DMS153 treated with DMSO at 0.1 percent for 48 hours (cell line): Measurements from ENCODE around the gene TACC2.

Experiments used
- DNase-seq: peaks from one replicate; lab custom pipeline; 2025; ENCODE audit not compliant: unreplicated experiment; lab: John Stamatoyannopoulos, UW

Gene TACC2

DNA sequence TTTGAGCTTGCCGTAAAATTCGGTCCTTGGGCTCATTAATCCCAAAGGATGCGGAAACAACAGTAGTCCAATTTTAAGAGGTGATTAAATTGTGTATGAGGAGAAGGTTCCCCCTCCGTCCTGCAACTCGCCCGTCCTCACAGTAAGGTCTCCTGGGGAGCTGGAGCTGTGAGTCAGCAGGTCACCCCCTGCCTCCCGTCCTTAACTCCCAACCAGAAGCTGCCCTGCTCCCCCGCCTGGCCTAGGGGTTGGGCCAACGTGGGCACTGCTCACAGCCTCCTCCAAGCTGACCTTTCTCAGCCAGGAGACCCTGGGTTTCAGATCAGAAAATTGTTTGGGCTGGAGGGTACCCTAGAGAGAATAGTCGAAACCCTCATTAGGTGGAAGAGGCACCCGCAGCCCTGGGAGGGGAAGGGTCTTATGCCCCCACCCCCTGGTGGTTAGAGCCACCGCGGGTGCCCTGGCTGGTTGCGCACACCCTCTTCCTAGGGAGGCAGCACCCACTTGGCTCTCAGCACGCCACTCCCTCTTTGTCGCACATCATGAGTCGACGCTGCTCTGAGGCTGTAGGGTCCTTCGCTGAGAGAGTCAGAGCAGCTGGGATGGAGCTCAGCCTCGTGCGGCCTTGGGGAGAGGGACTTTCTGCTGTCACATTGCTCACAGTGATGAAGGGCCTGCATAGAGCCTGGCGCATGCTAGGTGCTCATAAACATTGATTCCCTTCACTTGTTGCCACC, 131.2 kb downstream of the TACC2 start:
- no peak for DNase-seq

DNA sequence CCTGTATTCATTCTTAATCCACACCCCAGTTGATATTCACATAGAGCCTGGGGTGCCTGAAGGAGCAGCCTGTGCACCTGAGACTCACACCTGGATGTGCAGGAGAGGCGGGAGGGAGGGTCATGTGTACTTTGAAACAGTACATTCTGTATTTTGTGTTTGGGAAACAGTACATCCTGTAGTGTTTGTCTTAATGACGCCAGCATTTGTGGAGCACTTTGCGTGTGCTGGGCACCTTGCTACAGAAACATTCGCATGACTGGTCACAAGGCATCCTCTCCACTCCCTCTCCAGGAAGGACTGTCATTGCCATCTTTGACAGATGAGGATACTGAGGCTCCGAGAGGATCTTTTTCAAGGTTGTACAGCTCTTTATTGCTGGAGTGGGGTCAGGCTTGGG, 132.1 kb downstream of the TACC2 start:
- peak; percentile 56 for DNase-seq

DNA sequence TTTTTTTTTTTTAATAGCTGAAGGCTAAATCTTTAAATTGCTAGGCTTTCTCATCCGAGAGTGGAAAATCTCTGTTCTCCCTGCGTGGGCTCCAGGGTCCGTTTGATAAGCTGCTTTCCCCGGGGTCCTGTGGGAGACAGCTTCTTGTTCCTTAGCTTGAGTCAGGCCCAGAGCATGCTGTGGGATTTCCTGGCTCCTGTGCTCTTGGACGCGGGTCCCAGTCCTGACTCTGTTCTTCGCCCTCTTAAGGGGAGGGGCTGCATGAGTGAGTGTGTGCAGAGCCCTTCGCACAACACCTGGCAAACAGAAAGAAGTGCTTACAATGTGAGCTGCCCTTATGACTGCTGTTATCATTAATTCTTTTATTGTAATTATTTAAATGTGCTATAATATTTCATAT, 133.5 kb downstream of the TACC2 start:
- no peak for DNase-seq

DNA sequence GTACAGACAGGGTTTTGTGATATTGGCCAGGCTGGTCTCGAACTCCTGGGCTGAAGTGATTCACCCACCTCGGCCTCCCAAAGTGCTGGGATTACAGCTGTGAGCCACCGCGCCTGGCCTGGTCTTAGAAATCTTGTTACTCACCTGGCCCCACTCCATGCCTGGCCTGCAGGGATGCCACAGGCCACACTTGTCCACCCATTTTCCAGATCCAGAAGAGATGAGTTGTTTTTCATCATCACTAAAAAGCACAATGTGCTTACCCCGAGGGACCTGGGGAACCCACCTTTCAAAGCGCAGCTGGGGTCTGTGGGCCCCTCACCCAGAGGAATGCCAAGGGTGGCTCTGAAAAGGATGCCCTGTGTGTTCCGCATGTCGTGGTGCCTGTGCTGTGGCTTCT, 134.2 kb downstream of the TACC2 start:
- DNase-seq: no peak

DNA sequence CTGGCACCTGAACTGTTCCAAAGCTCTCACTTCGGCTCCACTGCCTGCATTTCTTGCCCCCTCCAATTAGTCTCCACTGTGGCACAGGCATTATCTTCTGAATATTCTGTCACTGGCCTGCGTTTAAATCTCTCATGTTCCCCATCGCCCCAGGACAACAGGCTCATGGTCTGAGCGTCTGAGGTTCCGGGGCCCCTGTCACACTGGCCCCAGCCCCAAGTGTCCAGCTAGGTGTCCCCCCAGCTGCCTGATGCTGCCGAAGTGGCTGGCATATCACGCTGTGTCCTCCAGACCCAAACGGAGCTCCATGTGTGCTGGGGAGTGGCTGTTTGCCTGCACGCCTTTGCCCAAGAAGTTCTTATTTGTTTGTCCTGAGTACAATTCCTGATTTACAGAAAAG, 135.4 kb downstream of the TACC2 start:
- DNase-seq: no peak

DNA sequence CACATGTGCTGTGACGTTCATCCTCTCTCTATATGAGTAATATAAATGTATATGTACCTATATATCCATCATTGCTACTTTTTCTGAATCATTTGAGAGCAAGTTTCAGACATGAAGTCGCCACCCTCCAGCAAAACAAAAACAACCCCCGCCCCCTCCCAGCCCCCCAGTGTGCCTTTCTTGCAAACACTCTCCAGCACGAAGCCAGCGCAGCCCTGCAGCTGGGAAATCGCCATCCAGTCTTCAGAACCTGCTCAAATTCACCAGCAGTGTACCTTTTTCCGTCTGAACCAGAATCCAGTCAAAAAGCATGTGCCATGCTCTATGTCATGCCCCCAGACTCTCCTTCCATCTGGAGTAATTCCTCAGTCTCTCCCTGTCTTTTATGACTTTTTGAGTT, 135.8 kb downstream of the TACC2 start:
- DNase-seq: no peak

DNA sequence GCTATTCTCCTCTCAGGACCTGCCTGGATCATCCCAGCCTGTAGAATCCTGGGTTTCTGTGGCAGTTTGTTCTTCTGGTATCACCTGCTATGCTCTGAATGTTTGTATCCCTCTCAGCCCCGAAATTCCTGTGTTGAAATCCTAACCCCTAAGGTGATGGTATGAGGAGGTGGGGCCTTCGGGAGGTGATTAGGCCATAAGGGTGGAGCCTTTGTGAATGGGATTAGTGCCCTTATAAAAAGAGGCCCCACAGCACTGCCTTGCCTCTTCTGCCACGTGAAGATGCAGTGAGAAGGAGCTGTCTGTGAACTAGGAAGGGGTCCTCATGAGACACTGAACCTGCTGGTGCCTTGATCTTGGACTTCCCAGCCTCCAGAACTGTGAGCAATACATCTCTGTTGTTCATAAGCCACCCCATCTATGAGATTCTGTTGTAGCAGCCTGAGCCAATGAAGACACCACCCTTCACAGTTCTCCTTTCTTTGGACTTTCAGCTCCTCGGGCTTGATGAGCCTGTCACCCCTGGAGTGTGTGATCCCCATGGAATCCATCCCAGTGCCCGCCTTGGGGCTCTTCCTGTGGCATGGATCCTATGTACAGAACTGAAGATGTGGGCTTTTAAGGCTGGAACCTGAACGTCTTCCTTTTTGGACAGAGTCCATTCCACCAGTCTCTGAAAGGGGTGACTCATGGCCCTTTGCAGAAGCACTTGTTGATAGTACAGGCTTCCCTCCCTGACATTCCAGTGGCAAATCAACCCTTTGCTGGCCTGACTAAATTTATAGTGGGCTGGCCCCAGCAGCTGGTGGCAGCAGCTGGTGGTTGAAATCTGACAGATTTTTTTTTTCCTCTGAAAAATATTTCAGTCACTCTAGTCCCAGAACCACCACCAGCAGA, 138.0 kb downstream of the TACC2 start:
- DNase-seq: no peak

DNA sequence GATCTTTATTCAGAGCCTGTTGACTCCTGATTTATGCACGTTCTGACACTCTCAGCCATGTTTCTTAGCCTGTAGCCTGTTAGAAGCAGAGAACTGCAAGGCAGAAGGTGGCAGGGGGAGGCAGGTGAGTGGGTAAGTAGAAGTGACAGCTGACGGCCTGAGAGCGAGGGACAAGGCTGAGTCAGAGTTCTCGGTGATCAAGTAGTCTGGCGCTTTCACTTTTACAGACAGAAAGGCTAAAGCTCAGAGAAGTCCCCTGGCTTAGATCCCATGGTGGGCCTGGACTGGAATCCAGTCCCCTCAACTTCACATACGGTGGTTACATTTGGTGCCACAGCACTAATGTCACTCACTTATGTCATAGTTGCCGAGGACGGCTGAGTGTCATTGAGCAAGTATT, 139.0 kb downstream of the TACC2 start:
- DNase-seq: no peak

DNA sequence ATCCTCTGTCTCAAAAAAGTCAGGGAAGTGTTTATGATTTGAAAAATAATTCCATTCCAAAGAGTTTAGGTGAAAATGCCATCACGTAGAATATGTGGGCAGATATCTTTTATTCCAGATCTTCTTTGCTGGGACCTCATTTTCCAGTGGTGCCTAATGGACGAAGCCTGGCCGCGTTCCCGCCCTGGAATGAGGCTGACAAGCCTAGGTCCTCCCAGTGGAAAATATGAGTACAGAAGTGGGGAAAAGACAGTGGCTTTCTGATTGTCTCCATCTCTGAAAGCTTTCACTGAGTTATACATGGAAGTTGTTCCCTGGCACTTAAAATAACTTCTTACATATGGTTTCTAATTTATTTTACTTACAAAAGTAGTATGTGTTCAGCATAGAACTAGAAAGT, 139.4 kb downstream of the TACC2 start:
- no peak for DNase-seq

DNA sequence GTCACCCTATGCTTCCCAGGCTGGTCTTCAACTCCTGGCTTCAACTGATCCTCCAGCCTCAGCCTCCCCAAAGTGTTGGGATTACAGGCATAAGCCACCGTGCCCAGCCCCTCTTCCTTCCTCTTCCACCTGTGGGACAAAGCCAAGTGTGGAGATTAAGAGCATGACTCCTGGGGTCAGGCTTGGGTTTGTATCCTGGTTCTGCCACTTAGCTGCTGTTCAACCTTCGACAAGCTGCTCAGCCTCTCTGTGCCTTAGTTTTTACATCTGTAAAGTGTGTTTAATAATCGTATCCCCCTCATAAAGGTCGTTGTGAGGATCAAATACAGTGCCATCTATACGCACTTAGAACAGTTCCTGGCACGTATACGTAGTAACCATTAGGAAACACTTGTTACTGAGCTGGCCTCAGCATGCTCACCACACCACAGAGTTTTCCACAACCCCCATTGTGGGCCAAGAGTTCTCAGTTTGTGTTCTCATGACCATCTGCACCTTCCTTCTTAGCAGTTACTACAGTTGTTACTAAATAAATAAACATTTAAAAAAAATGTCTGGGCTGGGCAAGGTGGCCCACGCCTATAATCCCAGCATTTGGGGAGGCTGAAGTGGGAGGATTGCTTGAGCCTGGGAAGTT, 141.6 kb downstream of the TACC2 start:
- no peak for DNase-seq

DNA sequence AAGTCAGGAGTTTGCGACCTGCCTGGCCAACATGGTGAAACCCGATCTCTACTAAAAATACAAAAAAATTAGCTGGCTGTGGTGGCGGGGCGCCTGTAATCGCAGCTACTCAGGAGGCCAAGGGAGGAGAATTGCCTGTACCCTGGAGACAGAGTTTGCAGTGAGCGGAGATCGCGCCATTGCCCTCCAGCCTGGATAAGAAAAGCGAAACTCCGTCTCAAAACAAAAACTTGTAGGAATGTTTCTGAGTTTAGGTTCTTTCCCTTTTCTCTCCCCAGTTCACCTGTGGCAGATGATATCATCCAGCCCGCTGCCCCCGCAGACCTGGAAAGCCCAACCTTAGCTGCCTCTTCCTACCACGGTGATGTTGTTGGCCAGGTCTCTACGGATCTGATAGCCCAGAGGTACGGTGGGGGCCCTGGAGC, 143.4 kb downstream of the TACC2 start:
- DNase-seq: no peak

DNA sequence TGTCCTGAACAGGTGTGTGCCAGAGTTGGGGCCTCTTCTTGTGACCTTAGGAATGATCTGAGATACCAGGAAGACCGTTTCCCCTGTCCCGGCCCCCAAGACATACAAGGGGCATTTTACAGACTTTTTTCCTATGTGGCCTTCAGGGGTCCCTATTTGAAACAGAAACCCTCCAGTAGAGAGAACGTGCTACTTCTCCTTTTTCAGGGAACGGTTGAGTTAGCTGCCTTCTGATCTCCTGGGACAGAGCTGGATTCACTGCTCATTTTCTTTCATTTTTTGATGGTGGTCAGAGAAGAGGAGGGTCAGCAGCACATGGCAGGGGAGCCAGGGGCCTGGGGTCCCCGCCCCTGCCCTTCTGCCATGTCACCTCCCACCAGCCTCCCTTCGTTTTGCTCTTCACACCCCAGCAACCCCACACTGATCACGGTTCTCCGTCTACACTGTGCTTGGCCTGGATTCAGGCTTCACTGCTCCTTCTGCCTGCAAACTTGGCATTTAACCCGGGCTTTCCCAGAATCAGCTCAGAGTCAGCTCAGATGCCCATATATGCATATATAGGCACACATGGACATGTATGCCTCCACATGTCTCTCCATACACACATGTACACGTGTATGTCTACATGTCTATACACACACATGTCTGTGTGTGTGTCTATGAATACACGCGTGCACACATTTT, 144.1 kb downstream of the TACC2 start:
- DNase-seq: no peak

DNA sequence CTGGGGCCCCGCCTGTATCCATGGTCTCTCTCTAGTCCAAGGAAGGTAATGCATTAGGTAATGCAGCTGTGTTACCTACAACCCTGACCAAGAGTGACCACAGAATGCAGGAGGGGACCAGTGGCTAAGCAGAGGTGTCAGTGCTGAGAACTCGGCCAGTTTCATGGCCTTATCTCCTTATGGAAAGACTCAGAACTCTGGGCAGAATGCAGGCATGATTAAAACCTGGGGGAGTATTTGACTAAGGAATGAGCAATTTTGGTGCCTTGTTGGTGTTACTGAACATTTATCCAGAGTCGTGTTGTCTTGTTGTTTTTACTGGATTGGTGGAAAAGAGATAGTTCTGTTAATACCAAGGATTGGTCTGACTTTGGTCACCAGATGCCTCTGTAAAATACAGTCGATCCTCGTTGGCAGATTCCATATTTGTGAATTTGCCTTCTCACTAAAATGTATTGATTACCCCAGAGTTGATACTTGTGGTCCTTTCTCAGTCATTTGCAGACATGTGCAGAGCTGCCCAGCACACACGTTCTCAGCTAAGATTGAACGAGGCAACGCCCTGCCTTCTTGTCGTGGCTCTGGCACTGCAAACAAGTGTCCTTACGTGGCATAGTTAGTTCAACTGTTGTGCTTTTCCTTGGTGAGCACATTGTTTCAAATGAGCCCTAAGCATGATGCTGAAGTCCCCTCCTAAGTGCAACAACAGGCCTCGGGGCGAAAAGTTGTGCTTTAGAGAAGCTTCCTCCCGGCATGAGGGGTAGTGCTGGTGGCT, 146.5 kb downstream of the TACC2 start:
- no peak for DNase-seq

DNA sequence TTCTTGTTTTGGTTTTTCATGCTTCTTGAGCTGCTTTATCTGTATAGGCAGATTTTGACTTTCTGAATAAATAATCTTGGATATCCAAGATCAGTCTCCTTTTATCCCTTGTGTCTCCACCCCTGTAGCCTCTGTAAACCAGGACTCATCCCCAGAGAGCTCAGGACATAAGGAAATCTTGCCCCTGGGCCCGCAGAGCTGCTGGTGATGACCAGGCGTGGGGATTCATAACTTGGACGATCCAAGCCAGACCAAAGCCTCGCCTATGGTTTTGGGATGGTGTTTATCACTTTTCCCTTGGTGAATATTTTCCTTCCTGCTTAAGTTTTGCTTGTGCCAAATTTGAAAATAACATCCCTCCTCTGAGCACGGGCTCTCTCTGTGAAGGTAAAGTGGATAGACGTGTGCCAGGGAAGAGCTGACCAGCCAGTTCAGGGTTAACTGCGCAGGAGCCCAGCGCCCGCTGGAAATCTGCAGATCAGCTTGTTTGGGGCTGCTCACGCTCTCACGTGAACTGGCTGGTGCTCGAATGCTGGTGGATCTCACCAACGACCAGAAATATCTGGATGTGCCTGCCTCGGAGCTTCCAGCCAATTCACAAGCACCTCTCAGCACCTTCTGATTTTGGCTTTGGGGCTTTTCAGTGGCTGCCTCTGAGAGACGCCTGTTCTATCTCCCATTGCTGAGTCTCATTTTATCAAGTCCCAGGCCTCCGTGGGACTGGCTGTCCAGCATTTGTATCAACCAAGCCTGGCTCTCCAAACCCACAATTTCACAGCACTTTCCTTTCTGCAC, 150.1 kb downstream of the TACC2 start:
- no peak for DNase-seq

DNA sequence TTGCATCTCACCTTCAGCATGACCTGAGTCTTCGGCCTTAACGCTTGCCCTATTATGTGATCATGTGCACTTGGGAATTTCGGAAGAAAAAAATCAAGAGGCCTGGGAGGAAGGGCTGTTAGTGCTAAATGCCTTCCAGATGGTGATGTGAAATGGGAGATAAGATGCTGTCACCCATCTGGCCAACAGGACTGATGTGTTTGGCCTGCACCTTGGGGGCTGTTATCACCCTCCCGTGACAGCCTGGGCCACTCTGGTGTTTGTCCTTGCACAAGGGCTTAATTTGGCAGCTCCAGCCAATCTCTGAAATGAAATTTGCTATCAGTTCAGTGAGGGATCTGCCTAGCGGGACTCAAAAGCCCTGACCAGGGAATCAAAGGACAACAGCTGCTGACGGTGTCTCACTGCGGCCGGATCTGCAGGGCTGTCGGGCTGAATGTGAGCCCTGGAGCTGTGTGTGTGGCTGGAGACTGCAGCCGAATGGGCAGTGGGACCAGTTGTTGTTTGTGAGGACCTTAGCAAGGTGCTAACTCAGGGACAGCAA, 150.7 kb downstream of the TACC2 start:
- no peak for DNase-seq

DNA sequence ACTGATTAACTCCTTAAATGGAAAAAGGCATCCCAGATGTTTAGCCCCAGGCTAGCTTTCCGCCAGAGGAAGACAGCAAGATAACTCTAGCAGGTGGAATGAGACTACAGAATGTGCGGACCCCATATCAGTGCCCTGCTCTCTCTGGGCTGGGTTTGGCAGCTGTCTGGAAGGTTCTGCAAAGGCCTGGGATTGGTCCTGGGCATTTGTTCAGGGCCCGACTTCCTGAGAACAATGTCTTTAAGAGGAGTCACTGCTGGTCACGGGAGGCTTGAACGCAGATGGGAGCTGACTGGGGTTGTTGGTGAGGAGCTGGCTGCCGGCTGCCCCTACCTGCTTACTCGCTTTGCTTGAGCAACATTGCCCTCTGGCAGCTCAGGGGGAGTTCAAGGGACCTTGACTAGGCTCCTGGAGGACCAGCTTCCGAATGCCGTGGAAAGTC, 151.5 kb downstream of the TACC2 start:
- no peak for DNase-seq

DNA sequence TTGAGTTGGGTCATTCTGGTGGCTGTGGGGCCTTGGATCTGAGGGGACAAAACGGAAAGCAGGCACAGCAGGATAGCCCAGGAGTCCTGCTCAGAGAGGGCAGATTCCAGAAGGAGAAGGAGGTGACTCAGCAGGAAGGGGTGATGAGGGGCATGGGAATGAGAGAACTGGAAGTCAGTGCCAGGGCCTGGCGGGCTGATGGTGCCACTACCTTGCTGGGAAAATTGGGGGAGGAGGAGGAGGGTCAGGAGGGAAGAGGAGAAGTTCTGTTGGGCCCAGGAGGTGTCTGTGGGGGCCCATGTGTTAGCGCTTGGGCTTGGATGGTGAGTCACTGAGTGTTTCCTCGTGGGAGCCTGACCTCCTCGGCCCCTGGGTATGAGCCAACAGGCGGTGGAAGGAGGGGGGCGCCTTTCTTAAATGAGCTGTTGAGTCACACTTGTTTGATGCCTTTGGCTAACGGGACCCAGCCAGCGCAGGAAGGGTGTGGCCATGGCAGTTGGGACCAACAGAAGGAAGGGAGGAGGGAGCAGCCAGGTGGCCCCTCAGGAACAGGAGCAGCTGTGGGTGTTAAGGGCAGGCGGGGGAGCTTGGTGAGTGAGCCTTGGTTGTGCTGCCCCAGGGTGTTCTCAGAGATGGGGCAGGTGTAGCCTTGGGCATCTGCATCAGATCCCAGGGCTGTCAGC, 152.1 kb downstream of the TACC2 start:
- DNase-seq: no peak

DNA sequence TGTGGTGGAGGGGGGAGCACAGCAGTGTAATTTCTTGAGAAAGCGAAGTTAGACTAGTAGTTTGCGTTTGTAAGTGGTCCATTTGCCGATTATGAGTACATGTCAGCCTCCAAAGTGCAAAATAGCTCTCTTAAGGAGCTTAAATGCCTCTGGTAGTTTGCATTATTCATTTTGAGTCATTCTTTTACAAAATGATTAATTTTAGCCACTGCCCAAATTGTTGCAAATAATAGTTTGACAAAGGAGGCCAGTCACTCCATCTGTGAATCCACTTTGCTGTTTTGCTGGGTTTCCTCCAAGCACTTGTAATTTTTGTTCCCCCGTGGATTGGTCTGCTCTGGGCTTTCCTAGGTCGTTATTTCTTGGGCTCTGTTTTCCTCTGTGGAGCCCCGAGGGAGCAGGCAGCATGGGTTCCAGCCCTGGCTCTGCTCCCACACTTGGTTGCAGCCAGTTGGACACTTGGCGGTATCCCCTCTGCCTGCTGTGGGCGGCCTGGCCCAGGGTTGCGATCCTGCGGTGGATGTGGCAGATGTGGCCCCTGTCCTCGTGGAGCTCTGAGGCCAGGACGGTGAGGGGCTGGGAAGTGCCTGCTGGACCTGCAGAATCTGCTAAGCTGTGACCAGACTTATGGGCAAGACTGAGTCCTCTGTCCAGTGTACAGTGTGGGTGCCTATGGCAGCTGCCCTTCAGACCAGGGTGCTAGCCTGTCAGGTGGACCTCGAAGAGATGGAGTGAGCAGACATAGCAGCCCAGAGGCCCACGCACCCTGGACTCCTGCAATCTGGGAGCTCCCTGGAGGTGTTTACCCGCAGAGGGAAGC, 153.1 kb downstream of the TACC2 start:
- no peak for DNase-seq
